Retinal pigment epithelial cell (primary cell): ENCODE results near the gene MCIDAS.

Source experiments
- DNase-seq: peaks from one replicate; pipeline ENCODE4 v3.0.0-alpha.2; 2010; ENCODE audit warnings: low read depth
- H3K4me3 ChIP-seq: 2 replicates; pipeline ENCODE4 v1.5.1; 2011; ENCODE audit warnings: mild to moderate bottlenecking, low read length, control low read depth, moderate library complexity
- TF ChIP-seq, protein P1 (sequence below): conservative IDR thresholded peaks from 2 replicates; pipeline ENCODE4 v1.5.1; 2011; ENCODE audit warnings: low read depth, low read length, control low read depth, inconsistent platforms

Gene MCIDAS

DNA sequence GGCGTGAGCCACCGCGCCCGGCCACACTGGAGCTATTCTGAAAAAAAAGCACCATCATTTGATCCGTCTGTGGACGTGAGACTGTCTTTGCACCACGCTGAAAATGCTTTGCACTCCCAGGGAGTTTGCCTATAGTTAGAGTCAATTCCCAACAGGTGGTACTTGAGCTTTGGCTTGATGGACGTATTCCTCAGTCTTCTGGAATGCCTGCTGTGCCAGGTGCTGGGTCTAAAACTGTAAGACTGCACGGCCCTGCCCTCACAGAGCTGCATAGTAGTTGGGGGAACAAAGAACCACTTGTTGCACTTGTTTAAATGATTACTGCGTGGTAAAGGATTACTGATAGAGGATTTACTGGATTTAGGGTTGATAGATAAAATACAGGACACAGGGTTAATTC, 9.7 kb upstream of the MCIDAS start:
- TF ChIP-seq, protein P1, sequence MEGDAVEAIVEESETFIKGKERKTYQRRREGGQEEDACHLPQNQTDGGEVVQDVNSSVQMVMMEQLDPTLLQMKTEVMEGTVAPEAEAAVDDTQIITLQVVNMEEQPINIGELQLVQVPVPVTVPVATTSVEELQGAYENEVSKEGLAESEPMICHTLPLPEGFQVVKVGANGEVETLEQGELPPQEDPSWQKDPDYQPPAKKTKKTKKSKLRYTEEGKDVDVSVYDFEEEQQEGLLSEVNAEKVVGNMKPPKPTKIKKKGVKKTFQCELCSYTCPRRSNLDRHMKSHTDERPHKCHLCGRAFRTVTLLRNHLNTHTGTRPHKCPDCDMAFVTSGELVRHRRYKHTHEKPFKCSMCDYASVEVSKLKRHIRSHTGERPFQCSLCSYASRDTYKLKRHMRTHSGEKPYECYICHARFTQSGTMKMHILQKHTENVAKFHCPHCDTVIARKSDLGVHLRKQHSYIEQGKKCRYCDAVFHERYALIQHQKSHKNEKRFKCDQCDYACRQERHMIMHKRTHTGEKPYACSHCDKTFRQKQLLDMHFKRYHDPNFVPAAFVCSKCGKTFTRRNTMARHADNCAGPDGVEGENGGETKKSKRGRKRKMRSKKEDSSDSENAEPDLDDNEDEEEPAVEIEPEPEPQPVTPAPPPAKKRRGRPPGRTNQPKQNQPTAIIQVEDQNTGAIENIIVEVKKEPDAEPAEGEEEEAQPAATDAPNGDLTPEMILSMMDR = no peak
- no peak for DNase-seq

DNA sequence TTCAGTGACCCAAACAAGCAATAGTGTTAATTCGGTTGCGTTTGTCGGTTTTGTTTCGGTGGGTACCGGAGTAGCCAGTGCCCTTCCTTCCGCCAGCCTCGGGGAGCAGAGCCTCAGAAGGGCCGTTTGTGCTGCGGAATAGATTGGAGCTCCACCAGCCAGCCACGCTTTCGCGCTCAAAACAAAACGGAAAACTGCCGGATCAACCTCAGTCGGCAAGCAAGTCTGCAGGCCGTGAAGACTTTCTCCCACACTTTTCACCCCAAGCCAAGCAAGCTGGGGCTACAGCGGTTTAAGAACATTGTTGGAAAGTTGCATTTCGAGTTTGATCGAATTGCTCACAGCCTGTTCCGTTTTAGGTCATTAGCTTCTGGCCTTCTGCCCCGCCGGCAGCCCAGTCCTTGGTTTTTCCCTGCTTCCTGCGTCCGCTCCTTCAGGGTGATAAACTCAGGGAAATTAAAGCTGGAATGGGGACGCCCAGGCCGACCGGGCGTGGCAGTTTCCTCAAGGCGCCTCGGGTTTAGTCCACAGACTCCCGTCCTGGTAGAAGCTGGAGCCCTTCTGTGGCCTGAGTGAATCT, 7.1 kb upstream of the MCIDAS start:
- no peak for DNase-seq
- TF ChIP-seq, protein P1 = no peak
- H3K4me3 ChIP-seq = peak overlapping the region; percentile 58

More for the DNA sequence above, 9.7 kb upstream of the MCIDAS start:
- H3K4me3 ChIP-seq = no peak overlapping the region

DNA sequence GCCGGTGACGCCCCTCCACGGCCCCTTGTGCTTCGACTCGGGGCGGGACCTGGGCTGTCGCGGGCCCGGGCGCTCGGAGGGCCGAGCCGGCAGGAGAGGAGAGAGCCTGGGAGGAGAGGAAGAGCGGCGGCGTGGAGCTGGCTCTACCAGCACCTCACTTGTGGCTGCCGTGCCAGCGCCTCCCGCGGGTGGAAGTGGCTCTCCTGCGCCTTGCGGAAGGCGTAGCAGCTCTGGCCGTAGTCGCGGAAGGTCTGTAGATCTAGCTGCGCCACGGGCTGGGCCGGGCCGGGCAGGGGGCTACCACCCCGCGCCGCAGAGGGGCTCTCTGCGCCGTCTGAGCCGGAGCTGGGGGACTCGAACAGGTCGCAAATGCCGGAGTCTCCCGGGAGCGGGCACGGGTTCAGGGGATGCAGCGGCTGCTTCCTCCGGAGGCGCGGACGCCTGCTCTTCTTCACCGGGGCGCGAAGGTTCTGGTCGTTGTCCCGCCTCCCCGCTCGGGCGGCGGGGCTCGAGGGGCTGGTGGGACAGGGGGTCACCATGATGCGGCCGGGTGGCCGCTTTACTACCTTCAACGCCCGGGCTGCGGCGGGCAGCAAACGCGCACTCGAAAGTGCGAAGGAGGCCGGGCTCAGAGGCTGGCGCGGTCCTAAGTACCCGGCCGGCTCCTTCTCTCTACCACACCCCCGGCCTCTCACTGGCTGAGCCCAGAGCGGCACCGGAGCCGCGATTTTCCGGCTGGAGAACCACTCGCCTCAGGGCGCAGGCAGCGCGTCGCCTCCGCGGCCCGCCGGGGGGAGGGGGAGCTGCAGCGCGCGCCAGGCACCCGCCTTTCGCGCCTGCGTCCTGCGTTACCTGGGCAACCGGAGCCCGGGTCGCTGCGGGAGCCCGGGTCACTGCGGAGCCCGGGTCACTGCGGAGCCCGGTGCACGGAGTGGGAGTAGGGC, 6.1 kb upstream of the MCIDAS start, which contains the start of gene CCNO:
TSS of gene CCNO (minus strand) at position 624 of the 944 bp plus-strand sequence. CDS start at position 539, 85 bp downstream.
- peak; percentile 59 for DNase-seq
- TF ChIP-seq, protein P1 = peak; percentile 5
- H3K4me3 ChIP-seq = peak within 1 kb of the TSS; percentile 58

DNA sequence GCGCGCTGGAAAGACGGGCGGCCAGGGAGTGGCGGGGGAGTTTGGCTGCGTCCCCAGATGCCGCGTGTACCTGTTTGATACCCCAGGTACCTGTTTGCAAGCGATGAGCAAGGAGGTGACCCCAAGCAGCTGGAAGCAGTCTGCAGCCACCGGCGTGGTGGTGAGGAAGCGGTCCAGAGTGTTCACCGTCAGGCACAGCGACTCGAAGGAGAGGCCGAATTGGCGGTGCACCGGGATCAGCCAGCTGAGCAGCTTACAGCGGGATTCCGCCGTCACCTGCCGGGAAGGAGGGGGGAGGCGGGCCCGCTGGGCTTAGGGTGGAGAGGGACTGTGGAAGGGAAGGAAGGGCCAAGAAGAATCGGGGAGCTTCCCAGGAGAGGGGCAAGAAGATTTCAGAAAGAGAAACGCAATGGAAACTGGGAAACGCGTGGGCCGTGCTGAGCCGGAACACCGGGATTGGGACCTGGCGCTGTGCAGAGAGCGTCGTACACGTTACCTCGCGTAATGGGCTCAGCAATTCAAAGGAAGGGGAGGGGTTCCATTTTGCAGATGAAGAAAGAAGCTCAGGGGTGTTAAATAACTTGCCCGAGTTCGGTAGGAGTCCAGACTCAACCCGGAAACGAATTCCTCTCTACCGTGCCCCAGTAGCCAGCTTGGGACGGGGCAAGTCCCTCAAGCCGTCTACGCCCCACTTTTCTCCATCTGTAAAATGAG, 5.3 kb upstream of the MCIDAS start:
- TF ChIP-seq, protein P1 = no peak
- peak overlapping the region; percentile 58 for H3K4me3 ChIP-seq
- DNase-seq = no peak

DNA sequence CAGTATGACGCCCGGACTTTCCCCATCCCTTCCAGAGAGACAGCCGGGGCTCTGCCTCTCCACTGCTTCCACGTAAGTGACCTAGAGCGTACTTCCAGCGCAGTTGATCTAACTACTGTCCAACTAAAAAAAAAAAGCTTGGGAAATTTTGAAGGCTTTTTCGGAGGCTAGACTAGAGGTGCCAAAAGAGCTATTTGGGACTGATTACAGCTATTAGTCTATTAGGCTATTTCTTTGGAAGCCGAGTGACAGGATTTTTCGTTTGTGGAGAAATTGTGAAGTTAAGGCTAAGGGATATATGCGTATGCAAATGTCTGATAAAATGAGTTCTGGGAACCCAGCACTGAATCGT, 4.8 kb upstream of the MCIDAS start:
- TF ChIP-seq, protein P1 = no peak
- H3K4me3 ChIP-seq = peak overlapping the region; percentile 58
- no peak for DNase-seq

DNA sequence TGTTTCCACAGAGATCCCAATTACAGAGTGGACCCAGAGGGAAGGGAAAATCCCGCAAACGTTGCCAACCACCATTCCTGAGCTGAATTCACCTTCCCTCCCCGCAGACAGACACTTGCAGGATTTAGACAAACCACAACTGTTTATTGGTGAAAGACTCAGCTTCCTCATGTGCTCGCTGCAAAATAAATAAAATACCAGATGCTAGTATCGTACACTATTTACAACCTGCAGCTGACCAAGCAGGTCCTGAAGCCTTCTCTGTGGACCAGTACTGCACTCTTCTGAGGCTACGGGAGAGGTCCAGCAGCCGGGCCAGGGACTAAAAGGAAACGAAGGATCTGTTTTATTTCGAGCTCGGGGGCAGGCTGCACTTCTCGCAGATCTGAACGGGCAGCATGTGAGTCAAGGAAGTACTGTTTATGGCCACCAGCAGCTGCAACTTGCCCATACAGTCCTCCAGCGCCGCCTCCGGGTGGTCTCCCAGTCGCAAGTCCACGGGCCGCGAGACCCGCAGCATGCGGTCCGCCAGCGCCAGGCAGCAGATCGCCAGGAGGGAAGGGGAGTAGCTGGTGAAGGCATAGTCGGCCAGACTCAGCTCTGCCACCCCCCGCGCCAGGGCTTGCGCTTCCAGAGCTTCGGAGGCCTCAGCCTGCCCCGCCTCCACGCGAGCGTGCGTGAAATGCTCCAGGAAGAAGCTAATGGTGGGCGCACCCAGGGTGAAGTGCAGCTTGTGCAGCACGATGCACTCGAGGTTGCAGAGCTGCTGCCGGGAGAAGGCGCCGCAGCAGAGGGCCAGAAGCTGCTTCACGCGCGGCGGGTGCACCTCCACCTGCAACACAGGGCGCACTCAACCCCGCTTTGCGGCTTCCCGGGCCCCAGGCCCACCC, 4.2 kb upstream of the MCIDAS start:
- no peak for DNase-seq
- TF ChIP-seq, protein P1 = peak; percentile 13
- peak overlapping the region; percentile 58 for H3K4me3 ChIP-seq
